Measurements from ENCODE around the gene PARD3.
A peak's percentile ranks its signal among the peaks of the same experiment; 100 is the strongest.

The PARD3 gene

DNA sequence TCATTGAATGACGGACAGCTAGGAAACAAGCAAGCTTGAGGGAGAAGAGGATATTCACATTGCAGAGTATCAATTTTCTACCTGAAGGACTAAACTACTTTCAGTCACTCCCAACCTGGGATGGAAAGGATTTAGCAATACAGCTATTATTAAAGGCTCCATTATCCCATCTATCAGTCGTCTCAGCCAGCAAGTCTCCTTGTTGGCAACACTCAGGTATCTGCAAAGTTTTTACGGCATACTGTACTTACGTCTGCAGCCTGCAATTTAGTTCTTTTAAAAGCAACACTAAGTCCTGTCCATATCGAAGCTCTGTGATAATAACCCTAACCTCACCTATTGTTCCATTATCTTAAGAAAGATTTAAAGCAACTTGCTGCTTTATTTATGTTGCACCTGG is 689.4 kb downstream of the PARD3 start:
- H3K27me3 ChIP-seq (ENCODE audit: insufficient read depth, low read length, poor library complexity, severe bottlenecking), result no peaks in the 10 kb centered on the region
- no peaks in the 10 kb centered on the region for H3F3A ChIP-seq (ENCODE audit: low read depth)
- H2AFZ ChIP-seq (ENCODE audit: low read length), result no peak overlapping the region
- no peaks in the 10 kb centered on the region for H3K9me2 ChIP-seq (replicated peaks; ENCODE audit: low read depth, low read length)
- no peak for TF ChIP-seq EZH2phosphoT487 (IDR thresholded peaks at IDR 0.05; ENCODE audit: borderline replicate concordance)
- TF ChIP-seq, protein P1, sequence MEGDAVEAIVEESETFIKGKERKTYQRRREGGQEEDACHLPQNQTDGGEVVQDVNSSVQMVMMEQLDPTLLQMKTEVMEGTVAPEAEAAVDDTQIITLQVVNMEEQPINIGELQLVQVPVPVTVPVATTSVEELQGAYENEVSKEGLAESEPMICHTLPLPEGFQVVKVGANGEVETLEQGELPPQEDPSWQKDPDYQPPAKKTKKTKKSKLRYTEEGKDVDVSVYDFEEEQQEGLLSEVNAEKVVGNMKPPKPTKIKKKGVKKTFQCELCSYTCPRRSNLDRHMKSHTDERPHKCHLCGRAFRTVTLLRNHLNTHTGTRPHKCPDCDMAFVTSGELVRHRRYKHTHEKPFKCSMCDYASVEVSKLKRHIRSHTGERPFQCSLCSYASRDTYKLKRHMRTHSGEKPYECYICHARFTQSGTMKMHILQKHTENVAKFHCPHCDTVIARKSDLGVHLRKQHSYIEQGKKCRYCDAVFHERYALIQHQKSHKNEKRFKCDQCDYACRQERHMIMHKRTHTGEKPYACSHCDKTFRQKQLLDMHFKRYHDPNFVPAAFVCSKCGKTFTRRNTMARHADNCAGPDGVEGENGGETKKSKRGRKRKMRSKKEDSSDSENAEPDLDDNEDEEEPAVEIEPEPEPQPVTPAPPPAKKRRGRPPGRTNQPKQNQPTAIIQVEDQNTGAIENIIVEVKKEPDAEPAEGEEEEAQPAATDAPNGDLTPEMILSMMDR (conservative IDR thresholded peaks at IDR 0.05; ENCODE audit: low read length), result no peak
- H3K79me2 ChIP-seq (ENCODE audit: insufficient read depth, low read length), result no peaks in the 10 kb centered on the region
- no peak overlapping the region for H3K4me3 ChIP-seq (ENCODE audit: low read length, poor library complexity, severe bottlenecking)
- no peak overlapping the region for H3K9ac ChIP-seq (ENCODE audit: low read depth, low read length, poor library complexity, severe bottlenecking)
- peaks cover 24% of the 10 kb centered on the region for H3K4me1 ChIP-seq (ENCODE audit: insufficient read depth, low read length, poor library complexity, severe bottlenecking)
- H3K4me2 ChIP-seq (ENCODE audit: low read depth, low read length, poor library complexity, severe bottlenecking), result no peak overlapping the region
- peaks cover 7% of the 10 kb centered on the region; the same call in 1 of the 2 replicates for H3K36me3 ChIP-seq (ENCODE audit: insufficient read depth, low read length)
- no peaks in the 10 kb centered on the region for H3K9me3 ChIP-seq (ENCODE audit: insufficient read depth, low read depth, low read length)
- no peaks in the 10 kb centered on the region for H4K20me1 ChIP-seq (ENCODE audit: insufficient read depth, low read length, poor library complexity, severe bottlenecking)

- no peak overlapping the region for H3K4me3 ChIP-seq (ENCODE audit: low read length, poor library complexity, severe bottlenecking)
- H3K36me3 ChIP-seq (ENCODE audit: insufficient read depth, low read length), result no peaks in the 10 kb centered on the region; the same call in 1 of the 2 replicates
- H3K79me2 ChIP-seq (ENCODE audit: insufficient read depth, low read length), result no peaks in the 10 kb centered on the region
- H2AFZ ChIP-seq (ENCODE audit: low read length), result no peak overlapping the region
- H4K20me1 ChIP-seq (ENCODE audit: insufficient read depth, low read length, poor library complexity, severe bottlenecking), result no peaks in the 10 kb centered on the region
- H3K9me3 ChIP-seq (ENCODE audit: insufficient read depth, low read depth, low read length), result no peaks in the 10 kb centered on the region
- H3K4me2 ChIP-seq (ENCODE audit: low read depth, low read length, poor library complexity, severe bottlenecking), result no peak overlapping the region
- H3K9ac ChIP-seq (ENCODE audit: low read depth, low read length, poor library complexity, severe bottlenecking), result no peak overlapping the region
- peaks cover 24% of the 10 kb centered on the region for H3K4me1 ChIP-seq (ENCODE audit: insufficient read depth, low read length, poor library complexity, severe bottlenecking)
- H3K27me3 ChIP-seq (ENCODE audit: insufficient read depth, low read length, poor library complexity, severe bottlenecking), result no peaks in the 10 kb centered on the region
- no peaks in the 10 kb centered on the region for H3F3A ChIP-seq (ENCODE audit: low read depth)
- no peak for TF ChIP-seq EZH2phosphoT487 (IDR thresholded peaks at IDR 0.05; ENCODE audit: borderline replicate concordance)
- TF ChIP-seq, protein P1 (conservative IDR thresholded peaks at IDR 0.05; ENCODE audit: low read length), result no peak
- H3K9me2 ChIP-seq (replicated peaks; ENCODE audit: low read depth, low read length), result no peaks in the 10 kb centered on the region
Observed at GRCh38 chr10:34124522-34125035, 690.5 kb downstream of the PARD3 start.

- Histone ChIP-seq H2AFZ (ENCODE audit: low read length) (peak overlapping the region; percentile 34), H4K20me1 (ENCODE audit: insufficient read depth, low read length, poor library complexity, severe bottlenecking) (no peaks in the 10 kb centered on the region), H3K9me2 (replicated peaks; ENCODE audit: low read depth, low read length) (no peaks in the 10 kb centered on the region), H3K9me3 (ENCODE audit: insufficient read depth, low read depth, low read length) (no peaks in the 10 kb centered on the region), H3K4me2 (ENCODE audit: low read depth, low read length, poor library complexity, severe bottlenecking) (peak overlapping the region; percentile 66), H3K27me3 (ENCODE audit: insufficient read depth, low read length, poor library complexity, severe bottlenecking) (no peaks in the 10 kb centered on the region), H3F3A (ENCODE audit: low read depth) (no peaks in the 10 kb centered on the region), H3K4me3 (ENCODE audit: low read length, poor library complexity, severe bottlenecking) (peak overlapping the region; percentile 45), H3K9ac (ENCODE audit: low read depth, low read length, poor library complexity, severe bottlenecking) (peak overlapping the region; percentile 37), H3K4me1 (ENCODE audit: insufficient read depth, low read length, poor library complexity, severe bottlenecking) (peaks cover 24% of the 10 kb centered on the region), H3K79me2 (ENCODE audit: insufficient read depth, low read length) (no peaks in the 10 kb centered on the region), H3K36me3 (ENCODE audit: insufficient read depth, low read length) (no peaks in the 10 kb centered on the region)
- no peak for TF ChIP-seq EZH2phosphoT487 (IDR thresholded peaks at IDR 0.05; ENCODE audit: borderline replicate concordance)
- TF ChIP-seq, protein P1 (conservative IDR thresholded peaks at IDR 0.05; ENCODE audit: low read length), result no peak
Observed at GRCh38 chr10:34121781-34122622, 693.1 kb downstream of the PARD3 start.

All from Loucy (cell line).